Measurements from ENCODE around the gene NAGS.
"Not testable (repeated sequence)": the region's sequence is repeated elsewhere in the genome, so short reads cannot be mapped to it uniquely, and the experiment has no call there.

The NAGS gene

DNA sequence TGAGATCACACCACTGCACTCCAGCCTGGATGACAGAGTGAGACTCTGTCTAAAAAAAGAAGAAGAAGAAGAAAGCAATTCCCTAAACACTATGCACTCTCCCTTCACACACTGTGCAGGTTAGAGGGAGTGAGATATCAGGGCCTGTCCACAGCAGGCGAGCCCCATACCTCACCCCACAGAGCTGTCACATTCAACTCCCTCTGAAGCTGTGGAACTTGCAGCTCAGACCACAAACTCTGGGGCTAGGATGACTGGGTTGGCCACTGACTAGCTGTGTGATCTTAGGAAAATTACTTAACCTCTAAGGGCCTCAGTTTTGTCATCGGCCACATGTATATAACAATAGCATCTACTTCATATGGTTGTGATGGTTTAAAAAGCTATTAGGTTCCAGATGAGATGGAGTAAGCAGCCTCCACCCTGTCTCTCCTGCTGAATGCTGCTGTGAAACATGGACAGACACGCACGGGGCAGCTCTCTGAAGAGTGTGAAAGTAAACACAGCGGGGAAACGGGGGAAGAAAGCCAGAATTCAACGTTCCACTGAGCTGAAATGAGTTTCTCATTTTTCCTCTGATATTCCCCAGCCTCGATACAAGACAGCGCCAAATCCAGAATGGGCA, 37.1 kb upstream of the NAGS start:
- no peaks in the 10 kb centered on the region for H3F3A ChIP-seq (ENCODE audit: insufficient read depth)
- H3K9me2 ChIP-seq (replicated peaks; ENCODE audit: insufficient read depth, low read length), result no peaks in the 10 kb centered on the region
- H3K36me3 ChIP-seq (ENCODE audit: low read length), result no peaks in the 10 kb centered on the region
- H3K27me3 ChIP-seq (ENCODE audit: low read length), result no peaks in the 10 kb centered on the region
- H3K4me2 ChIP-seq (ENCODE audit: low read depth, low read length, poor library complexity, severe bottlenecking), result no peak overlapping the region
- H2AFZ ChIP-seq (ENCODE audit: low read depth, low read length, severe bottlenecking), result no peak overlapping the region
- H3K4me3 ChIP-seq (ENCODE audit: insufficient read depth, low read length, poor library complexity, severe bottlenecking), result no peak overlapping the region
- no peak overlapping the region for H3K9ac ChIP-seq (ENCODE audit: low read length)
- H4K20me1 ChIP-seq (ENCODE audit: low read depth, low read length), result no peaks in the 10 kb centered on the region
- TF ChIP-seq, protein P1, sequence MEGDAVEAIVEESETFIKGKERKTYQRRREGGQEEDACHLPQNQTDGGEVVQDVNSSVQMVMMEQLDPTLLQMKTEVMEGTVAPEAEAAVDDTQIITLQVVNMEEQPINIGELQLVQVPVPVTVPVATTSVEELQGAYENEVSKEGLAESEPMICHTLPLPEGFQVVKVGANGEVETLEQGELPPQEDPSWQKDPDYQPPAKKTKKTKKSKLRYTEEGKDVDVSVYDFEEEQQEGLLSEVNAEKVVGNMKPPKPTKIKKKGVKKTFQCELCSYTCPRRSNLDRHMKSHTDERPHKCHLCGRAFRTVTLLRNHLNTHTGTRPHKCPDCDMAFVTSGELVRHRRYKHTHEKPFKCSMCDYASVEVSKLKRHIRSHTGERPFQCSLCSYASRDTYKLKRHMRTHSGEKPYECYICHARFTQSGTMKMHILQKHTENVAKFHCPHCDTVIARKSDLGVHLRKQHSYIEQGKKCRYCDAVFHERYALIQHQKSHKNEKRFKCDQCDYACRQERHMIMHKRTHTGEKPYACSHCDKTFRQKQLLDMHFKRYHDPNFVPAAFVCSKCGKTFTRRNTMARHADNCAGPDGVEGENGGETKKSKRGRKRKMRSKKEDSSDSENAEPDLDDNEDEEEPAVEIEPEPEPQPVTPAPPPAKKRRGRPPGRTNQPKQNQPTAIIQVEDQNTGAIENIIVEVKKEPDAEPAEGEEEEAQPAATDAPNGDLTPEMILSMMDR (IDR thresholded peaks at IDR 0.05; ENCODE audit: insufficient read depth, low read length, poor library complexity, severe bottlenecking), result no peak
- TF ChIP-seq EZH2phosphoT487 (conservative IDR thresholded peaks at IDR 0.05; ENCODE audit: low read length), result no peak
- H3K27ac ChIP-seq (ENCODE audit: low read depth, low read length), result no peak overlapping the region
- no peaks in the 10 kb centered on the region for H3K79me2 ChIP-seq (ENCODE audit: insufficient read depth, low read length)
- no peaks in the 10 kb centered on the region for H3K9me3 ChIP-seq (ENCODE audit: insufficient read depth, low read length)

DNA sequence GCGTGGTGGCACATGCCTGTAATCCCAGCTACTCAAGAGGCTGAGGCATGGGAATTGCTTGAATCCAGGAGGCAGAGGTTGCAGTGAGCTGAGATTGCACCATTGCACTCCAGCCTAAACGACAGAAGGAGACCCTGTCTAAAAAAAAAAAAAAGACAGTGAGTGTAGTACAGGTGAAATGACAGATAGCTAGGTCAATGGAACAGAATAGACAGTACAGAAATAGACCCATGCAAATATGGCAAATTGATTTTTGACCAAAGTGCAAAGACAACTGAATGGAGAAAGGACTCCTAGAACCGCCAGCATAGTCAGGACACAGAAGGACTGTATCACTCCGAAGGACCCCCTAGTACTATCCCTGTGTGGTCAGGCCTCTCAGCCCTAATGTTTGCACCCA, 34.1 kb upstream of the NAGS start:
- Histone ChIP-seq H3K27me3 (ENCODE audit: low read length) (no peaks in the 10 kb centered on the region), H3K4me2 (ENCODE audit: low read depth, low read length, poor library complexity, severe bottlenecking) (no peak overlapping the region), H3K36me3 (ENCODE audit: low read length) (no peaks in the 10 kb centered on the region), H2AFZ (ENCODE audit: low read depth, low read length, severe bottlenecking) (no peak overlapping the region), H3F3A (ENCODE audit: insufficient read depth) (no peaks in the 10 kb centered on the region), H3K9me3 (ENCODE audit: insufficient read depth, low read length) (no peaks in the 10 kb centered on the region), H3K9me2 (replicated peaks; ENCODE audit: insufficient read depth, low read length) (no peaks in the 10 kb centered on the region), H4K20me1 (ENCODE audit: low read depth, low read length) (no peaks in the 10 kb centered on the region), H3K79me2 (ENCODE audit: insufficient read depth, low read length) (no peaks in the 10 kb centered on the region), H3K27ac (ENCODE audit: low read depth, low read length) (no peak overlapping the region), H3K9ac (ENCODE audit: low read length) (no peak overlapping the region), H3K4me3 (ENCODE audit: insufficient read depth, low read length, poor library complexity, severe bottlenecking) (no peak overlapping the region)
- TF ChIP-seq, protein P1 (IDR thresholded peaks at IDR 0.05; ENCODE audit: insufficient read depth, low read length, poor library complexity, severe bottlenecking), result no peak
- no peak for TF ChIP-seq EZH2phosphoT487 (conservative IDR thresholded peaks at IDR 0.05; ENCODE audit: low read length)

DNA sequence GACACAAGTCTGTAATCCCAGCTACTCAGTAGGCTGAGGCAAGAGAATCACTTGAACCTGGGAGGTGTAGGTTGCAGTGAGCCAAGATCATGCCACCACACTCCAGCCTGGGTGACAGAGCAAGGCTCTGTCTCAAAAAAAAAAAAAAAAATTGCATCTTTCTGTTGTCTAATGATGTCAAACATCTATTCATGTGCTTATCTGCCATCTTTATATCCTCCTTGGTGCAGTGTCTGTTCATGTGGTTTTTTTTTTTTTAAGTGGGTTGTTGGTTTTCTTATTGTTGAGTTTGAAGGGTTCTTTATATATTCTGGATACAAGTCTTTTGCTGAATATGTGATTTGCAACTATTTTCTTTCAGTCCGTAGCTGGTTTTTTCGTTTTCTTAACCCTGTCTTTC, 33.0 kb upstream of the NAGS start:
- H3K79me2 ChIP-seq (ENCODE audit: insufficient read depth, low read length); H4K20me1 ChIP-seq (ENCODE audit: low read depth, low read length); H2AFZ ChIP-seq (ENCODE audit: low read depth, low read length, severe bottlenecking); H3K9me2 ChIP-seq (replicated peaks; ENCODE audit: insufficient read depth, low read length); H3K36me3 ChIP-seq (ENCODE audit: low read length); H3K27ac ChIP-seq (ENCODE audit: low read depth, low read length); H3K9me3 ChIP-seq (ENCODE audit: insufficient read depth, low read length); H3K4me2 ChIP-seq (ENCODE audit: low read depth, low read length, poor library complexity, severe bottlenecking); H3F3A ChIP-seq (ENCODE audit: insufficient read depth); H3K9ac ChIP-seq (ENCODE audit: low read length); H3K4me3 ChIP-seq (ENCODE audit: insufficient read depth, low read length, poor library complexity, severe bottlenecking); H3K27me3 ChIP-seq (ENCODE audit: low read length): not testable (repeated sequence)

DNA sequence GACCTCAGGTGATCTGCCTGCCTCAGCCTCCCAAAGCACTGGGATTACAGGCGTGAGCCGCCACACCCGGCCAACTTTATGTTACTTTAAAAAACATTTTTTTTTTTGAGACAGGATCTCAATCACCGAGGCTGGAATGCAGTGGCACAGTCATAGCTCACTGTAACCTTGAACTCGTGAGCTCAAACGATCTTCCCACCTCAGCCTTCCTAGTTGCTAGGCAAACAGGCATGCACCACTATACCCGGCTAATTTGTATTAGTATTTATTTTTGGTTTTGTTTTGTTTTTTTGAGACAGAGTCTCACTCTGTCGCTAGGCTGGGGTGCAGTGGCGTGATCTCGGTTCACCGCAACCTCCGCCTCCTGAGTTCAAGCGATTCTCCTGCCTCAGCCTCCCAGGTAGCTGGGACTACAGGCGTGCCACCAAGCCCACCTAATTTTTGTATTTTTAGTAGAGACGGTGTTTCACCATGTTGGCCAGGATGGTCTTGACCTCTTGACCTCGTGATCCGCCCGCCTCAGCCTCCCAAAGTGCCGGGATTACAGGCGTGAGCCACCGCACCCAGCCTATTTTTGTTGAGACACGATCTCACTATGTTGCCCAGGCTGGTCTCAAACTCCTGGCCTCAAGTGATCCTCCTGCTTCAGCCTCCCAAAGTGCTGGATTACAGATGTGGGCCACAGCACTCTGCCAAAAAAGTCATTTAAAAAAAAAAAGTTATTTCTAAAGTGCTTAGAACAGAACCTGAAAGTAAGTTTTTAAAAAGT, 31.8 kb upstream of the NAGS start:
- not testable (repeated sequence) for H3K9ac ChIP-seq (ENCODE audit: low read length); H3K4me3 ChIP-seq (ENCODE audit: insufficient read depth, low read length, poor library complexity, severe bottlenecking)

More for the DNA sequence above, 31.8 kb upstream of the NAGS start:
- H3K4me2 ChIP-seq (ENCODE audit: low read depth, low read length, poor library complexity, severe bottlenecking); H3K79me2 ChIP-seq (ENCODE audit: insufficient read depth, low read length); H3F3A ChIP-seq (ENCODE audit: insufficient read depth); H3K9me2 ChIP-seq (replicated peaks; ENCODE audit: insufficient read depth, low read length); H4K20me1 ChIP-seq (ENCODE audit: low read depth, low read length); H3K27ac ChIP-seq (ENCODE audit: low read depth, low read length); H2AFZ ChIP-seq (ENCODE audit: low read depth, low read length, severe bottlenecking); H3K27me3 ChIP-seq (ENCODE audit: low read length); H3K9me3 ChIP-seq (ENCODE audit: insufficient read depth, low read length); H3K36me3 ChIP-seq (ENCODE audit: low read length): not testable (repeated sequence)
